ENCODE data around the gene EN1. TPM values are rescaled to one million over a fixed set of nuclear protein-coding genes. Genes with fewer than 3 reads are reported as not detected.

EN1 gene
- total RNA-seq, 2 donors from 2014 or later: not detected

- Histone ChIP-seq H3K4me3 (peak overlapping the region in 1 of 2 donors; percentile 9), H3K27me3 (peaks cover 62 to 80% of the 10 kb centered on the region in 2 donors), H3K4me1 (peaks cover 0 to 50% of the 10 kb centered on the region in 2 donors), H3K27ac (no peak overlapping the region), H3K9me3 (no peaks in the 10 kb centered on the region), H3K36me3 (no peaks in the 10 kb centered on the region)
- TF ChIP-seq, protein P1, sequence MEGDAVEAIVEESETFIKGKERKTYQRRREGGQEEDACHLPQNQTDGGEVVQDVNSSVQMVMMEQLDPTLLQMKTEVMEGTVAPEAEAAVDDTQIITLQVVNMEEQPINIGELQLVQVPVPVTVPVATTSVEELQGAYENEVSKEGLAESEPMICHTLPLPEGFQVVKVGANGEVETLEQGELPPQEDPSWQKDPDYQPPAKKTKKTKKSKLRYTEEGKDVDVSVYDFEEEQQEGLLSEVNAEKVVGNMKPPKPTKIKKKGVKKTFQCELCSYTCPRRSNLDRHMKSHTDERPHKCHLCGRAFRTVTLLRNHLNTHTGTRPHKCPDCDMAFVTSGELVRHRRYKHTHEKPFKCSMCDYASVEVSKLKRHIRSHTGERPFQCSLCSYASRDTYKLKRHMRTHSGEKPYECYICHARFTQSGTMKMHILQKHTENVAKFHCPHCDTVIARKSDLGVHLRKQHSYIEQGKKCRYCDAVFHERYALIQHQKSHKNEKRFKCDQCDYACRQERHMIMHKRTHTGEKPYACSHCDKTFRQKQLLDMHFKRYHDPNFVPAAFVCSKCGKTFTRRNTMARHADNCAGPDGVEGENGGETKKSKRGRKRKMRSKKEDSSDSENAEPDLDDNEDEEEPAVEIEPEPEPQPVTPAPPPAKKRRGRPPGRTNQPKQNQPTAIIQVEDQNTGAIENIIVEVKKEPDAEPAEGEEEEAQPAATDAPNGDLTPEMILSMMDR (IDR thresholded peaks at IDR 0.05): no peak
- DNase-seq (ENCODE audit: low spot score): peak; percentile 50
These were observed 319 bp upstream of the EN1 start for GRCh38 chr2:118847762-118848172.

- Histone ChIP-seq H3K9me3 (no peaks in the 10 kb centered on the region), H3K36me3 (no peaks in the 10 kb centered on the region), H3K27ac (no peak overlapping the region), H3K4me1 (peaks cover 0 to 59% of the 10 kb centered on the region in 2 donors), H3K27me3 (peaks cover 64 to 87% of the 10 kb centered on the region in 2 donors), H3K4me3 (peak overlapping the region in 1 of 2 donors; percentile 36)
- DNase-seq (ENCODE audit: low spot score): no peak
- TF ChIP-seq, protein P1 (IDR thresholded peaks at IDR 0.05): no peak
These were observed 951 bp downstream of the EN1 start for GRCh38 chr2:118846442-118846952.

DNA sequence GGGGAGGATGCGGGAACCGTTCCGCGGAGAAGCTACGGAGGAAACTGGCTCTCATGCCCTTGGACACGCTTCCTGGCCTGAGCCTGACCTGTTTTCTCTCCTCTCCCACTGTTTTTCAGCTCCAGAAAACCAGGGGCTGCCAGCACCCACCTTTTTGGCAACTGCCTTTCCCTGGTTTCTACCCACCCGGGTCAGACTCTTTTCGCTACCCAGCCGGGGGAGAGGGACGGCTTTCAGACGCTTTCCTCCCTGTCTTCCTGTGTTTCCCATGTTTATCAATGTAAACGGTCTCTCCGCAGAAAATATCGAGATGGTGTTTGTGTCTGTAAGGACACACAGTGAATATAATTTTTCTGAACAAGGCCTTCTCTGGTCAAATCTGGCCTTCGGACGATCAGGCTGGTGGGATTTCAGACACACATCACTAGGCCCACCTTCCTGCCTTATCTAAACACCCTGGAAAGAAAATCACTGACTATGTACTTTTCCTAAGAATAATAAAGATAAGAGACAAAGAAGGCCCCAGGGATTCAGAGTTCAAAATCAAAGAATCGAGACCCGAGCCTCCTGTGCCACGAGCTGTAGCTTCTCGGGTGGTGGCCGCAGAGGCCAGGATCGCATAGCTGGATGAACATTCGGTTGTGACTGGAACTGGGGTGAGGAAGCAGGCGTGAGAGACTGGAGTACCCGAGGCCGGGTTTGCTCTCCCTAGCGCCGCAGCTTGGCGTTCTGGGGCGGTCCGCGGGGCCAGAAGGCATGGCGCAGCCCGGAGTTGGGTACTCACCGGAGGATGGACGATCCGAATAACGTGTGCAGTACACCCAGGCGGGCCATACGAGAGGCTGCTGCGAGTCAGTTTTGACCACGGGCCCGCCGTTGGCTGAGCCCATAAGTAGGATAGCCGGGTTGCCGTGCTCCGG is 1.7 kb downstream of the EN1 start:
- TF ChIP-seq, protein P1 (IDR thresholded peaks at IDR 0.05): no peak
- peaks cover 0 to 59% of the 10 kb centered on the region in 2 donors for H3K4me1 ChIP-seq
- no peaks in the 10 kb centered on the region for H3K9me3 ChIP-seq
- DNase-seq (ENCODE audit: low spot score): peak; percentile 54
- H3K4me3 ChIP-seq: no peak overlapping the region
- H3K27ac ChIP-seq: no peak overlapping the region
- H3K36me3 ChIP-seq: no peaks in the 10 kb centered on the region
- peaks cover 66 to 90% of the 10 kb centered on the region in 2 donors for H3K27me3 ChIP-seq

GRCh38 chr2:118845005-118845521 is 2.4 kb downstream of the EN1 start:
- peaks cover 0 to 59% of the 10 kb centered on the region in 2 donors for H3K4me1 ChIP-seq
- TF ChIP-seq, protein P1 (IDR thresholded peaks at IDR 0.05): no peak
- no peaks in the 10 kb centered on the region for H3K9me3 ChIP-seq
- peaks cover 68 to 90% of the 10 kb centered on the region in 2 donors for H3K27me3 ChIP-seq
- no peaks in the 10 kb centered on the region for H3K36me3 ChIP-seq
- peak; percentile 43 for DNase-seq (ENCODE audit: low spot score)
- no peak overlapping the region for H3K27ac ChIP-seq
- H3K4me3 ChIP-seq: no peak overlapping the region

- no peaks in the 10 kb centered on the region for H3K36me3 ChIP-seq
- no peak overlapping the region for H3K4me3 ChIP-seq
- H3K27me3 ChIP-seq: peaks cover 65 to 84% of the 10 kb centered on the region in 2 donors
- TF ChIP-seq, protein P1 (IDR thresholded peaks at IDR 0.05): no peak
- H3K27ac ChIP-seq: no peak overlapping the region
- H3K4me1 ChIP-seq: peaks cover 0 to 59% of the 10 kb centered on the region in 2 donors
- no peaks in the 10 kb centered on the region for H3K9me3 ChIP-seq
- peak; percentile 26 for DNase-seq (ENCODE audit: low spot score)
These were observed 3.0 kb downstream of the EN1 start for GRCh38 chr2:118844261-118845004.

Data from right atrium auricular region (tissue), 2 donors.